K562 (cell line): ENCODE results near the gene KLHL15. TPM values are rescaled to one million over a fixed set of nuclear protein-coding genes. Genes with fewer than 3 reads are reported as not detected.
A peak's percentile ranks its signal among the peaks of the same experiment; 100 is the strongest.

Source experiments
- ATAC-seq: fragments of 200-7000 bp; cut with Tn5 transposase; 3 replicates; pipeline ENCODE4 v1.9.1; 2020; ENCODE audit warnings: moderate library complexity
- BruUV-seq: library from RNA; stranded (reverse); fragments of 400-500 nt; replicated peaks from 2 replicates; lab custom pipeline; 2021; lab: Mats Ljungman, UMichigan
- CTCF ChIA-PET: fragments of 300-600 bp; formaldehyde crosslinking; extraction: SDS; loops from one replicate; lab custom pipeline; 2021; ENCODE audit warnings: low intra/inter-chr PET ratio; lab: Yijun Ruan, JAX
- POLR2A ChIA-PET: fragments of 300-600, 350-650 bp; sonication (Branson Sonifier 250); formaldehyde crosslinking; extraction: SDS; loops from one replicate; lab custom pipeline; 2021; ENCODE audit warnings: antibody characterized with exemption, inconsistent platforms; lab: Yijun Ruan, JAX
- DNase-seq, 4 experiments: peaks; one replicate each; pipeline versions ENCODE4 v3.0.0 to v3.0.0-alpha.2; 2011 to 2018; ENCODE audit warnings: low spot score in 3 of 4, mixed read lengths in 3 of 4; ENCODE audit errors: extremely low read depth in 1 of 4
- FAIRE-seq: peaks from 2 replicates; lab custom pipeline; 2011; peaks lifted over from hg19 to GRCh38; lab: Jason Lieb, UNC
- H2AFZ ChIP-seq: 2 replicates; pipeline ENCODE4 v1.6.0; 2011; ENCODE audit warnings: low read depth, low read length, control low read depth, inconsistent platforms
- H3K27ac ChIP-seq: fragments of 200-600 bp; 3 replicates; pipeline ENCODE4 v1.8.0; 2011; ENCODE audit warnings: low read depth, mild to moderate bottlenecking, control low read depth, inconsistent platforms, low read length, moderate library complexity, mixed read lengths; ENCODE audit errors: extremely low read depth
- H3K27me3 ChIP-seq, 2 experiments: fragments of 300-600 bp in 1 of 2; 2 replicates in 1 of 2; 3 replicates in 1 of 2; pipeline versions ENCODE4 v1.6.0 to v1.8.0; 2011; ENCODE audit warnings: inconsistent platforms in 2 of 2, low read length in 2 of 2, mild to moderate bottlenecking in 1 of 2, mixed read lengths in 1 of 2, moderate library complexity in 1 of 2; ENCODE audit not compliant: control insufficient read depth in 2 of 2, insufficient read depth in 2 of 2
- H3K36me3 ChIP-seq: fragments of 300-600 bp; 3 replicates; pipeline ENCODE4 v1.8.0; 2011; ENCODE audit warnings: mild to moderate bottlenecking, low read length, inconsistent platforms; ENCODE audit not compliant: control insufficient read depth, insufficient read depth
- H3K4me1 ChIP-seq, 2 experiments: fragments of 200-600 bp in 1 of 2; replicated peaks in 1 of 2; 2 replicates in 1 of 2; 3 replicates in 1 of 2; pipeline versions ENCODE4 v1.5.1 to v1.8.0; 2011; ENCODE audit warnings: inconsistent platforms in 2 of 2, low read length in 2 of 2, mild to moderate bottlenecking in 1 of 2, mixed read lengths in 1 of 2, moderate library complexity in 1 of 2; ENCODE audit not compliant: control insufficient read depth in 2 of 2, insufficient read depth in 2 of 2
- H3K4me2 ChIP-seq: 2 replicates; pipeline ENCODE4 v1.6.1; 2011; ENCODE audit warnings: low read length, control low read depth, inconsistent platforms, mixed read lengths; ENCODE audit not compliant: insufficient read depth
- H3K4me3 ChIP-seq: fragments of 200-600 bp; sonication (generic), shearing (Covaris generic); 2 replicates; pipeline ENCODE4 v1.5.1; 2016; ENCODE audit warnings: control low read depth, inconsistent platforms
- H3K79me2 ChIP-seq: fragments of 200-600 bp; 3 replicates; pipeline ENCODE4 v1.8.0; 2011; ENCODE audit warnings: low read length, inconsistent platforms; ENCODE audit not compliant: control insufficient read depth, insufficient read depth
- H3K9ac ChIP-seq, 2 experiments: 2 replicates each; pipeline versions ENCODE4 v1.6.0 to v1.6.1; 2011; ENCODE audit warnings: low read depth in 2 of 2, low read length in 2 of 2, control low read depth in 1 of 2, inconsistent platforms in 1 of 2, mild to moderate bottlenecking in 1 of 2, mixed read lengths in 1 of 2; ENCODE audit not compliant: insufficient read depth in 1 of 2
- H3K9me1 ChIP-seq: one replicate; pipeline ENCODE4 v1.6.0; 2011; ENCODE audit warnings: inconsistent platforms, mild to moderate bottlenecking, low read length, moderate library complexity; ENCODE audit not compliant: control insufficient read depth, insufficient read depth
- H3K9me3 ChIP-seq: replicated peaks from 2 replicates; pipeline ENCODE4 v1.5.1; 2011; ENCODE audit warnings: low read depth, low read length, inconsistent platforms; ENCODE audit not compliant: control insufficient read depth, insufficient read depth
- H4K20me1 ChIP-seq: replicated peaks from 2 replicates; pipeline ENCODE4 v1.6.1; 2011; ENCODE audit warnings: low read length, inconsistent platforms, mixed read lengths; ENCODE audit not compliant: control insufficient read depth, insufficient read depth
- ARID1B ChIP-seq: fragments of 450-650 bp; IDR thresholded peaks from 2 replicates; pipeline ENCODE4 v1.6.1; 2016; ENCODE audit warnings: antibody characterized with exemption, mild to moderate bottlenecking, inconsistent platforms
- ATF7 ChIP-seq: fragments of 450-650 bp; IDR thresholded peaks from 2 replicates; pipeline ENCODE4 v1.7.1; 2014; ENCODE audit warnings: mild to moderate bottlenecking, moderate library complexity
- CEBPG ChIP-seq, 3 experiments: fragments of 200-800 bp in 1 of 3; sonication (Bioruptor generic) in 1 of 3; sonication (generic) in 1 of 3; formaldehyde crosslinking in 1 of 3; IDR thresholded peaks in 2 of 3; conservative IDR thresholded peaks in 1 of 3; 2 replicates each; pipeline versions ENCODE4 v1.6.1 to v1.8.0; 2016 to 2022; ENCODE audit warnings: missing compliant biosample characterization in 2 of 3, missing genetic modification characterization in 2 of 3, mild to moderate bottlenecking in 1 of 3, missing genetic modification reagents in 1 of 3
- CSDE1 ChIP-seq, 2 experiments: fragments of 450-650 bp; IDR thresholded peaks; 2 replicates each; pipeline ENCODE4 v1.6.1; 2016; ENCODE audit warnings: mild to moderate bottlenecking in 1 of 2
- EP400 ChIP-seq: fragments of 450-650 bp; IDR thresholded peaks from 2 replicates; pipeline ENCODE4 v1.6.1; 2017; ENCODE audit warnings: antibody characterized with exemption, mild to moderate bottlenecking, moderate library complexity
- ESRRA ChIP-seq: fragments of 450-650 bp; IDR thresholded peaks from 2 replicates; pipeline ENCODE4 v1.6.1; 2014; ENCODE audit warnings: low read depth, mild to moderate bottlenecking, moderate library complexity, borderline replicate concordance
- FOXK2 ChIP-seq, 2 experiments: fragments of 450-650 bp; IDR thresholded peaks in 1 of 2; conservative IDR thresholded peaks in 1 of 2; 2 replicates each; pipeline ENCODE4 v1.6.1; 2016; ENCODE audit warnings: low read depth in 2 of 2, mild to moderate bottlenecking in 1 of 2
- FUS ChIP-seq: fragments of 200-400 bp; formaldehyde crosslinking; optimal IDR thresholded peaks from 2 replicates; pipeline ENCODE3; 2017; ENCODE audit warnings: low read depth, low read length
- GABPA ChIP-seq: fragments of 200-800 bp; sonication (Bioruptor generic); conservative IDR thresholded peaks from 2 replicates; pipeline ENCODE4 v1.6.1; 2016; ENCODE audit warnings: low read depth, missing genetic modification characterization, missing compliant biosample characterization
- IRF1 ChIP-seq: sonication (generic); formaldehyde crosslinking; IDR thresholded peaks from 2 replicates; pipeline ENCODE4 v1.8.0; 2022; ENCODE audit warnings: missing genetic modification reagents, mild to moderate bottlenecking, borderline replicate concordance
- KLF6 ChIP-seq: fragments of 250-450 bp; sonication (Bioruptor Pico); IDR thresholded peaks from 2 replicates; pipeline ENCODE4 v1.4.0; 2020; ENCODE audit warnings: mild to moderate bottlenecking, moderate library complexity, borderline replicate concordance
- POLR2B ChIP-seq: fragments of 450-650 bp; IDR thresholded peaks from 2 replicates; pipeline ENCODE4 v1.6.1; 2018; ENCODE audit warnings: low read depth; ENCODE audit not compliant: partially characterized antibody
- RBM39 ChIP-seq: fragments of 200-400 bp; formaldehyde crosslinking; optimal IDR thresholded peaks from 2 replicates; pipeline ENCODE3; 2018; ENCODE audit warnings: low read depth, low read length
- SREBF1 ChIP-seq: fragments of 150-350 bp; IDR thresholded peaks from 2 replicates; pipeline ENCODE4 v1.6.1; 2014; ENCODE audit warnings: antibody characterized with exemption, low read depth, low read length, borderline replicate concordance
- SRSF9 ChIP-seq: fragments of 200-400 bp; formaldehyde crosslinking; IDR thresholded peaks from 2 replicates; pipeline ENCODE4 v1.6.1; 2017; ENCODE audit warnings: low read depth, low read length, borderline replicate concordance
- ZBTB34 ChIP-seq: fragments of 250-450 bp; sonication (Bioruptor Pico); IDR thresholded peaks from 2 replicates; pipeline ENCODE4 v1.8.0; 2021; ENCODE audit warnings: mild to moderate bottlenecking, moderate library complexity
- ZBTB43 ChIP-seq: sonication (generic); formaldehyde crosslinking; IDR thresholded peaks from 2 replicates; pipeline ENCODE4 v1.8.0; 2023; ENCODE audit warnings: mild to moderate bottlenecking, missing genetic modification reagents
- ZNF12 ChIP-seq: sonication (generic); formaldehyde crosslinking; IDR thresholded peaks from 2 replicates; pipeline ENCODE4 v1.4.0; 2020; ENCODE audit warnings: mild to moderate bottlenecking, missing genetic modification reagents
- ZNF695 ChIP-seq: fragments of 450-650 bp; formaldehyde crosslinking; IDR thresholded peaks from 2 replicates; pipeline ENCODE4 v1.4.0; 2020; ENCODE audit warnings: mild to moderate bottlenecking, moderate library complexity
- WGBS: fragments of 100-300 bp; shearing (Covaris generic); methylation state at CpG from one replicate; pipeline ENCODE4 v1.1.6; 2016; ENCODE audit warnings: low coverage, mixed read lengths; ENCODE audit not compliant: insufficient coverage; ENCODE audit errors: missing lambda C conversion rate; 5-methylcytosine and 5-hydroxymethylcytosine counted together
- in situ Hi-C: fragments of 300-500 bp; cut with MboI; formaldehyde crosslinking; loops from 4 replicates; pipeline ENCODE4 v1.15.0; 2018; ENCODE audit warnings: inconsistent platforms, mixed read lengths
- intact Hi-C: fragments of 100-400 bp; cut with micrococcal nuclease; formaldehyde crosslinking; loops from 2 replicates; pipeline ENCODE4 v1.14.2; 2022
- polyA plus RNA-seq, 8 experiments: library from polyadenylated mRNA; depleted of rRNA in 4 of 8; stranded (reverse) in 5 of 8; unstranded in 3 of 8; fragments of >200 nt; fragmentation: Nextera tagmentation in 2 of 8; fragmentation: Illumina TruSeq in 1 of 8; extraction: Ambion mirVana in 2 of 8; extraction: Trizol in 1 of 8; gene quantifications; 2 replicates each; pipeline versions ENCODE4 v1.2.1 to v1.2.3, GENCODE V29; 2011 to 2014; ENCODE audit warnings: inconsistent platforms in 1 of 8, missing spikeins in 1 of 8
- total RNA-seq, 7 experiments: library from RNA; depleted of rRNA in 6 of 7; stranded (reverse); fragments of >200 nt in 6 of 7; fragmentation: Illumina TruSeq in 2 of 7; extraction: Trizol in 2 of 7; gene quantifications; 2 replicates each; pipeline versions ENCODE4 v1.2.1 to v1.2.3, GENCODE V29; 2011 to 2021; ENCODE audit warnings: low replicate concordance in 1 of 7

Gene KLHL15
- total and polyA plus RNA-seq, 9 of the 15 experiments (the other 6 are each of a cell fraction or from before 2014, with no cell fraction given), result 3.0 to 12.4 (median 7.6) TPM

- TF ChIP-seq ZBTB43 (CRISPR knock-in tag), result no peak
- TF ChIP-seq GABPA (tag), result no peak
- TF ChIP-seq FUS, result no peak
- no peak for TF ChIP-seq RBM39
- TF ChIP-seq KLF6 (CRISPR knock-in tag), result no peak
Observed at GRCh38 chrX:23954396-23954795, 72.6 kb downstream of the KLHL15 start (continued).

- CTCF ChIA-PET, result no interaction called here
- in situ Hi-C loops (no loop called here), intact Hi-C loops (loop anchor here (1.0 to 5.0 kb wide), 2 partner anchors 47 to 70 kb away; partner anchors contain the start of genes APOO and CXorf58)
- no TSS peak for BruUV-seq
- DNase-seq (peak in 2 of 4 experiments; percentile 22 to 42), ATAC-seq (peak; percentile 64), FAIRE-seq (peak; percentile 61)
- H3K4me2 ChIP-seq, result peak overlapping the region; percentile 82
- no peaks in the 10 kb centered on the region for H3K9me1 ChIP-seq
- peaks cover 3% of the 10 kb centered on the region in 2 experiments; a peak in 2 of 5 replicates for H3K4me1 ChIP-seq
- no peaks in the 10 kb centered on the region for H3K27me3 ChIP-seq
- peak overlapping the region; percentile 88 for H2AFZ ChIP-seq
- no peaks in the 10 kb centered on the region for H3K36me3 ChIP-seq
- no peaks in the 10 kb centered on the region for H3K9me3 ChIP-seq
- POLR2A ChIA-PET, result interaction anchor here (1.2 to 1.3 kb wide), 2 partner anchors 15 to 52 kb away, joined by 3 to 5 read pairs; no protein-coding TSS in a partner anchor
- peak overlapping the region; percentile 39 for H3K4me3 ChIP-seq
- 25% methylated on average over 11 of the region's 11 CpGs for WGBS
- peaks cover 2% of the 10 kb centered on the region; the same call in 1 of the 3 replicates for H3K79me2 ChIP-seq
- H3K27ac ChIP-seq, result peak overlapping the region; percentile 86
- H4K20me1 ChIP-seq, result no peaks in the 10 kb centered on the region
- peak overlapping the region; percentile 72 to 84 for H3K9ac ChIP-seq
- TF ChIP-seq CEBPG (CRISPR knock-in tag; IDR thresholded peaks at IDR 0.05), result no peak
- TF ChIP-seq CEBPG (tag; conservative IDR thresholded peaks at IDR 0.05 in 1 of 2, IDR thresholded peaks at IDR 0.05 in 1 of 2), result no peak
- TF ChIP-seq CSDE1 (IDR thresholded peaks at IDR 0.05), result no peak
- no peak for TF ChIP-seq ESRRA
- TF ChIP-seq ARID1B, result no peak
- TF ChIP-seq EP400, result peak; percentile 10; the same call in 1 of the 2 replicates
- TF ChIP-seq SREBF1, result no peak
- no peak for TF ChIP-seq IRF1 (CRISPR knock-in tag)
- no peak for TF ChIP-seq ZBTB34 (CRISPR knock-in tag)
- TF ChIP-seq ZNF12 (CRISPR knock-in tag), result no peak
- TF ChIP-seq FOXK2 (conservative IDR thresholded peaks at IDR 0.05 in 1 of 2, IDR thresholded peaks at IDR 0.05 in 1 of 2; ENCODE audit: low read depth in 2 of 2), result no peak
- TF ChIP-seq ZNF695 (CRISPR knock-in tag), result no peak
- no peak for TF ChIP-seq SRSF9
- no peak for TF ChIP-seq ATF7
- TF ChIP-seq POLR2B, result no peak
Observed at GRCh38 chrX:23953908-23954269, 73.1 kb downstream of the KLHL15 start.
